AG04449 (cell line): ENCODE measurements around the gene USP24.

ENCODE experiments used
- CTCF ChIA-PET: fragments of 350-600 bp; formaldehyde crosslinking; extraction: SDS; loops from one replicate; lab custom pipeline; 2021; ENCODE audit warnings: antibody characterized with exemption; lab: Yijun Ruan, JAX
- POLR2A ChIA-PET: fragments of 400-600, 350-600 bp; formaldehyde crosslinking; extraction: SDS; loops from one replicate; lab custom pipeline; 2020; ENCODE audit warnings: antibody characterized with exemption, inconsistent platforms; lab: Yijun Ruan, JAX
- DNase-seq: peaks from one replicate; pipeline ENCODE4 v3.0.0-alpha.2; 2010; ENCODE audit warnings: low read depth, low spot score
- H3K4me3 ChIP-seq: 2 replicates; pipeline ENCODE4 v1.5.1; 2011; ENCODE audit warnings: low read depth, mild to moderate bottlenecking, control low read depth, low read length
- TF ChIP-seq, protein P1 (sequence below): IDR thresholded peaks from one replicate; pipeline ENCODE4 v1.5.1; 2011; ENCODE audit warnings: mild to moderate bottlenecking, moderate library complexity, low read length, control low read depth, inconsistent platforms; ENCODE audit not compliant: insufficient read depth; ENCODE audit errors: missing control alignments

The USP24 gene

DNA sequence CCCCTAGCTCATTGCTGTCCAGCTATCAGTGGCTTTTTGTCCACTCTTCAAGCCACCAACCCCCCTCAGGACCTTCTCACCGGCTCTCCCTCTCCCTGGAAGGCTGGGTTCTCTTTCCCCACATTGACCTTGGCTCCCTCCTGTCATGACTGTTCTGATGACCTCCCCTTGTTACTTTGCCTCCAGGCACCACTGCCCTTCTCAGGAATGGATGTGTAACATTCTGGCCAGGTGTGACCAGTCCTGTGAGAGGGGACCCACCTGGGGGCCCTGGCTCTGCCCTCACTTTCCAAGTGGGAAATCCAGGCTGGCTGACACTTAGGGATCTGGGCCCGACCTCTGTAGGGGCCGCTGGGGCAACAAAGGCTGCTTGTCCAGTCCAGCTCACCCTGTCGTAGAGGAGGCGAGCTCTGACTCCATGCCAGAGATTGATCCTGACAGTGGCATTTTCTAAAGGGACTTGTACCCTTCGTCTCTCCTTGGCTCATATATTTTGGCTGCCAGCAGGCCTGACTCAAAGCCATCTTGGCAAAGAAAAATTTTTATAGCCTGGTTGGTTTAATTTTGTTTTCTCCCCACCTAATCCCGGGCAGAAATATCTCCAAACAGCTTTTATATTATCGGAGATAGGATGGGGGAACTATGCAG lies 37.9 kb upstream of the USP24 start:
- POLR2A ChIA-PET = no interaction called here

DNA sequence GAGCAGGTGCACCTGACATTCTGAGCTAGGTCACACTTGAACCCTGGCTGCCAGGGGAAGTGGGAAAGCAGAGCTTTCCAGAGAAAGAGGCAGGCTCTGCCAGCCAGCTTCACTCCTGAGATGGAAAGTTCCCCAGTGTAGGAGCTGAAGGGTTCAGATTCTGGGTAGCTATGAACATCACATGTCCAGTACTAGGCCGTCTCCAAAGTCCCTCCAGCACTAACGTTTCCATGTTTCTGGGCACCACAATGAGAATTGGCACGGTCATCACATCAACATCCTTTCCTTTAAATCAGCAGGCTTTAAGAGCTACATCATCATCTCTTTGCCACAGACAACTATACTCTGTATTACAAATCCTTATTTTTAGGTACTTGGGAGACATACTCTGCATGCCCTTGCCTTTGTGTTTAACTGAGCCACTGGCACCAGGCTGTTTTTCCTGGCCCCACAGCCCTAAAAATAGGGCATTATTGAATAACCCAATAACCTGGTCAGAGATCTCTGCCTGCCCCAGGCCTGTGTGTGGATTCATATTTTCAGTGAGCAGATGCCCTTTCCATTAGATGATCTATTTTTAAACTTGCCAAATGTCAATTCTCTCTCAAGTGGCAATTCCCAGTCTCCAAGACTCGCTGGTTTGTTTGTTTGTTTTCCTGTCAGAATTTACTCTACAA lies 35.4 kb upstream of the USP24 start:
- no peak overlapping the region for H3K4me3 ChIP-seq
- POLR2A ChIA-PET = no interaction called here
- no peak for DNase-seq
- CTCF ChIA-PET = interaction anchor here (0.7 to 1.3 kb wide), 4 partner anchors 25 to 197 kb away, joined by 3 to 6 read pairs (median 3); no protein-coding TSS in a partner anchor
- TF ChIP-seq, protein P1, sequence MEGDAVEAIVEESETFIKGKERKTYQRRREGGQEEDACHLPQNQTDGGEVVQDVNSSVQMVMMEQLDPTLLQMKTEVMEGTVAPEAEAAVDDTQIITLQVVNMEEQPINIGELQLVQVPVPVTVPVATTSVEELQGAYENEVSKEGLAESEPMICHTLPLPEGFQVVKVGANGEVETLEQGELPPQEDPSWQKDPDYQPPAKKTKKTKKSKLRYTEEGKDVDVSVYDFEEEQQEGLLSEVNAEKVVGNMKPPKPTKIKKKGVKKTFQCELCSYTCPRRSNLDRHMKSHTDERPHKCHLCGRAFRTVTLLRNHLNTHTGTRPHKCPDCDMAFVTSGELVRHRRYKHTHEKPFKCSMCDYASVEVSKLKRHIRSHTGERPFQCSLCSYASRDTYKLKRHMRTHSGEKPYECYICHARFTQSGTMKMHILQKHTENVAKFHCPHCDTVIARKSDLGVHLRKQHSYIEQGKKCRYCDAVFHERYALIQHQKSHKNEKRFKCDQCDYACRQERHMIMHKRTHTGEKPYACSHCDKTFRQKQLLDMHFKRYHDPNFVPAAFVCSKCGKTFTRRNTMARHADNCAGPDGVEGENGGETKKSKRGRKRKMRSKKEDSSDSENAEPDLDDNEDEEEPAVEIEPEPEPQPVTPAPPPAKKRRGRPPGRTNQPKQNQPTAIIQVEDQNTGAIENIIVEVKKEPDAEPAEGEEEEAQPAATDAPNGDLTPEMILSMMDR = no peak

More for the DNA sequence above, 37.9 kb upstream of the USP24 start:
- no peak overlapping the region for H3K4me3 ChIP-seq
- CTCF ChIA-PET = no interaction called here
- no peak for DNase-seq
- TF ChIP-seq, protein P1 = no peak

DNA sequence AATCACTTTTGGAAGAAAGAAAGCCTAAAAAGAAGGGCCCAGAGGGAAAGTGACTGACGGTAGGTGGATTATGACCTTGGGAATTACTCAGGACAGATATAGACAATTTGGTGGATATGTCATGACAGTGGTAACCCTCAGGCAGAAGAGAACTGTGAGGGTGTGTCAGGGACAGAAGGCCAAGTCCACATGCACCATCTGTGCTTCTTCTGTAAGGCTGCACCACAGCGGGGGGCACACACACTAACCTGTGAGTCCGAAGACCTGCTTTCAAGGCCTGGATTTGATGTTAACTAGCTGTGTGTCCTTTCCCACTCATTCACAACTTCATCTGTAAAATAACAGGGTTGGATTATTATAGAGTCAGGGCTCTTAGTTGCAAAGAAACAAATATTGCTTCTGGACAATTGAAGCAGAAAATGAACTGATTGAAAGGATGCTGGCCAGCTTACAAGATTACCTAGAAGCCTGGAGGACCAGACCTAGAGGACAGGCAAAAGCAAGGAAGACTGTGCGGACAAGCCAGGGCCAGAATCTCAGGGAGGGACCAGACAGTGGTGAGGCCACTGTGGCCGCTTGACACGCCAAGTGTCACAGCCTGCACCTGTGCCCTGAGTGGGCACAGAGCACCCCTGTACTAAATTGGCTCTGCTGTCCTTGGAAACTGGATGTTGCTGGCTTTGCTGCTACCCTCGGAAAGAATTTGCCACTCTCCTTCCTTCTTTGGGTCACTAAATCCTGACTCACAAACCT lies 34.7 kb upstream of the USP24 start:
- TF ChIP-seq, protein P1 = no peak
- DNase-seq = no peak
- CTCF ChIA-PET = interaction anchor here (1.0 to 1.3 kb wide), 3 partner anchors 25 to 34 kb away, joined by 3 to 6 read pairs (median 3); no protein-coding TSS in a partner anchor
- H3K4me3 ChIP-seq = no peak overlapping the region
- POLR2A ChIA-PET = no interaction called here

DNA sequence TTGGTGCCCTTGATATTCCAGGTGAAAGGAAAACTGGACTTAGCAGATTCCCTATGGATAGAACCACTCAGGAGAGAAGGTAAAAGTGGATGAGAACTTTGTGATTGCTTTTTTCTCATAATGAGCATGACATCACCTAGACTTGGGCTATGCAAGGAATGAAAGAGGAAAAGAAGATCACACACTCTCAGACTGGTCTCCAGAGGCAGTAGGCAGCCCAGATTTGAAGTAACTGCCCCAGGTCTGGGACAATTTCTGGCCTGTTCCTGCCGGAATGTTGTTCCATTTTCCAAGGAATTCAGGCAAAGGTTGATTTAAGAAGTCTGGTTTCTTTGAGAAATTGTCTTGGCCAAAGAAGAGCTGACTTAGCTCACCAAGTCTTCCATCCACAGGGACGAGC lies 31.7 kb upstream of the USP24 start:
- ChIA-PET CTCF (interaction anchor here (2.2 to 3.3 kb wide), 2 partner anchors 32 to 37 kb away, joined by 6 to 10 read pairs; no protein-coding TSS in a partner anchor), POLR2A (no interaction called here)
- DNase-seq = no peak
- TF ChIP-seq, protein P1 = no peak
- no peak overlapping the region for H3K4me3 ChIP-seq

DNA sequence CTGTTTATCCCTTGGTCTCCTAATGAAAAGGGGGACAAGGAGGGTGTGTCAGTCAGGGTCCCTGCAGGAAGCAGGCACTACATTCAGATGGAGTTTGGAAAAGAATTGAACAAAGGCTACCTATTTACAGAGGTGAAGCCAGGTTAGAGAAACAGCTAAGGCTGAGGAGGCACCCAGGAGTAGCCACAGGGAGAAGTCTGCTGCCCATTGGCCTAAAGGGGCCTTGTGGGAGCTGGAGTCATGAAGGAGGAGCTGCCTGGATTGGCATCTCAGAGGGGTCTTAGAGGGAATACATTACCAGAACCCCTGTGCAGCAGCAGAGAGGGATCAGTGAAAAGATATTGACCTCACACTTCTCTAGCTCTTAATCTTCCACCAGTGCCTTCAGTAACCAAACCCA lies 31.2 kb upstream of the USP24 start:
- TF ChIP-seq, protein P1 = no peak
- H3K4me3 ChIP-seq = no peak overlapping the region
- CTCF ChIA-PET = interaction anchor here (2.2 to 3.3 kb wide), 2 partner anchors 32 to 38 kb away, joined by 6 to 10 read pairs; no protein-coding TSS in a partner anchor
- POLR2A ChIA-PET = interaction anchor here (0.6 kb wide), 1 partner anchor 258 kb away, joined by 3 read pairs; no protein-coding TSS in a partner anchor
- DNase-seq = no peak
